Measurements from ENCODE around the gene FAM240B.

Gene FAM240B

DNA sequence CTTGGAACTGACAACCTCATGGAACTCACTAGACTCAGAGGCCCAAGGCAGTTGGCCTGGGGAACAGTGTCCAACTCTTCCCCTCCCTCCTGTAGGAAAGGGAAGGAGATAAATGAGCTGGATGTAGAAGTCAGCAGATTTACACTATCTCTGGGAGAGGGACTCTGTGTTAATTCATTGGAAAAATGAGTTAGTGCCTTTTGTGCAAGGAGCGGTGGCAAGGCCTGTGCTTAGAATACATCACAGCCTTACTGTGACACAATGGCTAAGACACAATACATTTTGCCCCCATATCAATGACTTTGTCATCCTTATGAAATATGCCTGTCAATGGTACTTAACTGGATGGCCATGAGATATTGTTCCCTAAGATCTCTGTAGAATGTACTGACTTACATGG lies 28.0 kb upstream of the FAM240B start:
- no peak overlapping the region for H3K9ac ChIP-seq (ENCODE audit: low read depth, low read length, poor library complexity, severe bottlenecking)
- no peak overlapping the region for H3K4me2 ChIP-seq (ENCODE audit: low read depth, low read length, poor library complexity, severe bottlenecking)
- H3K27me3 ChIP-seq (ENCODE audit: insufficient read depth, low read length, poor library complexity, severe bottlenecking): no peaks in the 10 kb centered on the region
- H3K36me3 ChIP-seq (ENCODE audit: insufficient read depth, low read length): no peaks in the 10 kb centered on the region
- no peak overlapping the region for H2AFZ ChIP-seq (ENCODE audit: low read length)
- H3K79me2 ChIP-seq (ENCODE audit: insufficient read depth, low read length): no peaks in the 10 kb centered on the region
- no peak overlapping the region for H3K4me3 ChIP-seq (ENCODE audit: low read length, poor library complexity, severe bottlenecking)
- H4K20me1 ChIP-seq (ENCODE audit: insufficient read depth, low read length, poor library complexity, severe bottlenecking): no peaks in the 10 kb centered on the region
- peaks cover 2% of the 10 kb centered on the region; the same call in 1 of the 2 replicates for H3K9me3 ChIP-seq (ENCODE audit: insufficient read depth, low read depth, low read length)
- TF ChIP-seq EZH2phosphoT487 (IDR thresholded peaks at IDR 0.05; ENCODE audit: borderline replicate concordance): no peak
- TF ChIP-seq, protein P1, sequence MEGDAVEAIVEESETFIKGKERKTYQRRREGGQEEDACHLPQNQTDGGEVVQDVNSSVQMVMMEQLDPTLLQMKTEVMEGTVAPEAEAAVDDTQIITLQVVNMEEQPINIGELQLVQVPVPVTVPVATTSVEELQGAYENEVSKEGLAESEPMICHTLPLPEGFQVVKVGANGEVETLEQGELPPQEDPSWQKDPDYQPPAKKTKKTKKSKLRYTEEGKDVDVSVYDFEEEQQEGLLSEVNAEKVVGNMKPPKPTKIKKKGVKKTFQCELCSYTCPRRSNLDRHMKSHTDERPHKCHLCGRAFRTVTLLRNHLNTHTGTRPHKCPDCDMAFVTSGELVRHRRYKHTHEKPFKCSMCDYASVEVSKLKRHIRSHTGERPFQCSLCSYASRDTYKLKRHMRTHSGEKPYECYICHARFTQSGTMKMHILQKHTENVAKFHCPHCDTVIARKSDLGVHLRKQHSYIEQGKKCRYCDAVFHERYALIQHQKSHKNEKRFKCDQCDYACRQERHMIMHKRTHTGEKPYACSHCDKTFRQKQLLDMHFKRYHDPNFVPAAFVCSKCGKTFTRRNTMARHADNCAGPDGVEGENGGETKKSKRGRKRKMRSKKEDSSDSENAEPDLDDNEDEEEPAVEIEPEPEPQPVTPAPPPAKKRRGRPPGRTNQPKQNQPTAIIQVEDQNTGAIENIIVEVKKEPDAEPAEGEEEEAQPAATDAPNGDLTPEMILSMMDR (conservative IDR thresholded peaks at IDR 0.05; ENCODE audit: low read length): no peak
- no peaks in the 10 kb centered on the region for H3K4me1 ChIP-seq (ENCODE audit: insufficient read depth, low read length, poor library complexity, severe bottlenecking)
- H3F3A ChIP-seq (ENCODE audit: low read depth): no peaks in the 10 kb centered on the region
- H3K9me2 ChIP-seq (replicated peaks; ENCODE audit: low read depth, low read length): no peaks in the 10 kb centered on the region

- Histone ChIP-seq H3K36me3 (ENCODE audit: insufficient read depth, low read length) (no peaks in the 10 kb centered on the region), H4K20me1 (ENCODE audit: insufficient read depth, low read length, poor library complexity, severe bottlenecking) (no peaks in the 10 kb centered on the region), H3K79me2 (ENCODE audit: insufficient read depth, low read length) (no peaks in the 10 kb centered on the region), H3K9ac (ENCODE audit: low read depth, low read length, poor library complexity, severe bottlenecking) (no peak overlapping the region), H3K27me3 (ENCODE audit: insufficient read depth, low read length, poor library complexity, severe bottlenecking) (no peaks in the 10 kb centered on the region), H3K4me1 (ENCODE audit: insufficient read depth, low read length, poor library complexity, severe bottlenecking) (no peaks in the 10 kb centered on the region), H3K9me3 (ENCODE audit: insufficient read depth, low read depth, low read length) (peaks cover 2% of the 10 kb centered on the region; the same call in 1 of the 2 replicates), H2AFZ (ENCODE audit: low read length) (no peak overlapping the region), H3F3A (ENCODE audit: low read depth) (no peaks in the 10 kb centered on the region), H3K9me2 (replicated peaks; ENCODE audit: low read depth, low read length) (no peaks in the 10 kb centered on the region), H3K4me2 (ENCODE audit: low read depth, low read length, poor library complexity, severe bottlenecking) (no peak overlapping the region), H3K4me3 (ENCODE audit: low read length, poor library complexity, severe bottlenecking) (no peak overlapping the region)
- TF ChIP-seq EZH2phosphoT487 (IDR thresholded peaks at IDR 0.05; ENCODE audit: borderline replicate concordance): no peak
- TF ChIP-seq, protein P1 (conservative IDR thresholded peaks at IDR 0.05; ENCODE audit: low read length): no peak
Observed at GRCh38 chr9:38747067-38747466, 27.1 kb upstream of the FAM240B start.

DNA sequence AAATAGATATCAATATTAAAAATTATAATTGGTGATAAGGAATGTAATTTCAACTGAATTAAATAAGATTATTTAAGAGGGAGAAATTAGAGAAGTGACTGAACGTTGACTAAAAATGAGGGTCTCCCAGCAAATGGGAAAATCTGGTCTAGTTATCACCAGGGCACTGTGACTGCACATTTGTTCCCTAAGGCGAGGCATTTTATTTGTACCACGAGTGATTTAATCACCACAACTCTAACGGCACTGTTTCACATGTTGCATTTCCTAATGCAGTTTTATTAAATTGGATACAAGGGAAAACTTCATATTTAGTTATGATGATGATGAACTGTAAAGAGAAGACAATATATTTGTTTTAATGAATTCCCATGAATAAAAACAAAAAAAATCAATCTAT lies 26.4 kb upstream of the FAM240B start:
- Histone ChIP-seq H2AFZ (ENCODE audit: low read length) (no peak overlapping the region), H3K79me2 (ENCODE audit: insufficient read depth, low read length) (no peaks in the 10 kb centered on the region), H3K4me3 (ENCODE audit: low read length, poor library complexity, severe bottlenecking) (no peak overlapping the region), H3K9ac (ENCODE audit: low read depth, low read length, poor library complexity, severe bottlenecking) (no peak overlapping the region), H3K4me2 (ENCODE audit: low read depth, low read length, poor library complexity, severe bottlenecking) (no peak overlapping the region), H3F3A (ENCODE audit: low read depth) (no peaks in the 10 kb centered on the region), H3K9me2 (replicated peaks; ENCODE audit: low read depth, low read length) (no peaks in the 10 kb centered on the region), H3K4me1 (ENCODE audit: insufficient read depth, low read length, poor library complexity, severe bottlenecking) (no peaks in the 10 kb centered on the region), H3K27me3 (ENCODE audit: insufficient read depth, low read length, poor library complexity, severe bottlenecking) (no peaks in the 10 kb centered on the region), H4K20me1 (ENCODE audit: insufficient read depth, low read length, poor library complexity, severe bottlenecking) (no peaks in the 10 kb centered on the region), H3K36me3 (ENCODE audit: insufficient read depth, low read length) (no peaks in the 10 kb centered on the region), H3K9me3 (ENCODE audit: insufficient read depth, low read depth, low read length) (peaks cover 2% of the 10 kb centered on the region; the same call in 1 of the 2 replicates)
- TF ChIP-seq, protein P1 (conservative IDR thresholded peaks at IDR 0.05; ENCODE audit: low read length): no peak
- TF ChIP-seq EZH2phosphoT487 (IDR thresholded peaks at IDR 0.05; ENCODE audit: borderline replicate concordance): no peak

All from Loucy (cell line).